ENCODE data around the gene PTPN14. TPM values are rescaled to one million over a fixed set of nuclear protein-coding genes. Genes with fewer than 3 reads are reported as not detected.
A peak's percentile ranks its signal among the peaks of the same experiment; 100 is the strongest.

PTPN14 gene
- polyA plus RNA-seq, 4 donors: 0.45 to 6.1 (median 3.2) TPM

DNA sequence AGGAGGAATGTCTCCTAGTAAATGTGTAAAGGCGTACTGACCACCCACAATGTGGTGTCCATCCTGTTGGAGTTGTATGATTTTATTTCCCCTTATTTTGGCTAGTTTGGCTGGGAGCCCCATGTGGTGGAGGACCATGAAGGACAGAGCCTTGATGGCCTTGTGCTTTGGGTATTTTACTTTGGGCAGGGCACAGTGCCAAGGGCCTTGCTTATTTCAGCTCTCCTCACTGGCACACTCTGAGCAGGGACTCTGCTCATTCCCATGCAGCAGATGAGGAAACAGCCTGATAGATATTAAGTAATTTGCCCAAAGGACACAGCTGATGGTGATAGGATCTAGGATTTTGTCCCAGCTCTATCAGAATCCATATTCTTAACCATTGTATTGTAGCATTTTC is 220.2 kb downstream of the PTPN14 start:
- FAIRE-seq: no peak
- no peak for DNase-seq
- H3K27me3 ChIP-seq (ENCODE audit: control insufficient read depth in 3 of 3, insufficient read depth in 3 of 3, low read length in 3 of 3): no peaks in the 10 kb centered on the region
- H3K4me3 ChIP-seq (ENCODE audit: low read depth in 1 of 3, low read length in 3 of 3): no peak overlapping the region
- no peak overlapping the region for H3K27ac ChIP-seq (ENCODE audit: low read depth in 1 of 3, low read length in 2 of 3)
- no peaks in the 10 kb centered on the region for H3K4me1 ChIP-seq (ENCODE audit: control insufficient read depth in 3 of 3, insufficient read depth in 2 of 3, low read depth in 1 of 3, low read length in 2 of 3)
- WGBS, 3 donors: 92 to 94% (median 93%) methylated on average over 1 of the region's 1 CpG
- no peaks in the 10 kb centered on the region for H3K9me3 ChIP-seq (ENCODE audit: control insufficient read depth in 2 of 2, insufficient read depth in 1 of 2, low read depth in 1 of 2, low read length in 1 of 2)
- peaks cover 0 to 58% (median 0%) of the 10 kb centered on the region in 3 donors for H3K36me3 ChIP-seq (ENCODE audit: control insufficient read depth in 3 of 3, insufficient read depth in 2 of 3, low read depth in 1 of 3, low read length in 3 of 3)

DNA sequence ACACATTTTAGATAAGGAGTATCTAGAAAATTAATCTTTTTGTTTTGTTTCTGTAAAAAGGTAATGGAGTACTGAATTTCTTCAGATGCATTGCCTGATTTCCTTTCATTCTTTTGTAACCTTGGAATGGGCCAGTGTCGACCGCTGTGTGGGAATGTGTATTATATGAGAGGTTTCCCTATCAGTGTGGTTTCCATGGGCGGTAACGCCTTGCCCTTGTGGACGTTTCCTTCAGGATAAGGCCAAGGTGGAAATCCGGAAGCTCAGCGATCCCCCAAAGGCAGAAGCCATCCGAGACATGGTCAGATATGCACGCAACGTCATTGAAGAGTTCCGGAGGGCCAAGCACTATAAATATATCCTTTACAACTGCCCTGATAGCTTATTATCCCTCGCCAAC is 220.7 kb downstream of the PTPN14 start:
- Histone ChIP-seq H3K4me3 (ENCODE audit: low read depth in 1 of 3, low read length in 3 of 3) (no peak overlapping the region), H3K4me1 (ENCODE audit: control insufficient read depth in 3 of 3, insufficient read depth in 2 of 3, low read depth in 1 of 3, low read length in 2 of 3) (no peaks in the 10 kb centered on the region), H3K9me3 (ENCODE audit: control insufficient read depth in 2 of 2, insufficient read depth in 1 of 2, low read depth in 1 of 2, low read length in 1 of 2) (no peaks in the 10 kb centered on the region), H3K27me3 (ENCODE audit: control insufficient read depth in 3 of 3, insufficient read depth in 3 of 3, low read length in 3 of 3) (no peaks in the 10 kb centered on the region), H3K36me3 (ENCODE audit: control insufficient read depth in 3 of 3, insufficient read depth in 2 of 3, low read depth in 1 of 3, low read length in 3 of 3) (peaks cover 0 to 58% (median 0%) of the 10 kb centered on the region in 3 donors), H3K27ac (ENCODE audit: low read depth in 1 of 3, low read length in 2 of 3) (no peak overlapping the region)
- 87 to 91% (median 88%) methylated on average over 12 of the region's 12 CpGs for WGBS, 3 donors
- FAIRE-seq: no peak
- DNase-seq: no peak

DNA sequence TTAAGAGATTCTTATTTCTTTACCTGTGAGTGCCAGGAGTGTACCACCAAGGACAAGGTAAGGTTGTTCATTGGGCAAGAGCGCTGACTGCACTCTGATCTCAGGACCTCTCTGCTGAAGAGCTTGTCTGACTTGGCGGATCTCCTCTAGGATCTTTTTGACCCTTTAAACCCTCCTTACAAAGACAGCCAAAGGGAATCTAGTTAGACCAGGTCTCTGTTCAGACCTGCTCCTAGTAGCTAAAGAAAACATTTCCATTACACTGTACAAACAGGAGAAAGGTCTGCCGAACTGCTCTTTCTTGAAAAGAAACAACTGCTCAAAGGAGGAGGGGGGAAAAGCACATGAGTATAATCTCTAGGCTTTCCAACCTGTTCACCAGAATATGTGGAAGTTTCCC is 221.2 kb downstream of the PTPN14 start:
- DNase-seq: no peak
- Histone ChIP-seq H3K27ac (ENCODE audit: low read depth in 1 of 3, low read length in 2 of 3) (no peak overlapping the region), H3K9me3 (ENCODE audit: control insufficient read depth in 2 of 2, insufficient read depth in 1 of 2, low read depth in 1 of 2, low read length in 1 of 2) (no peaks in the 10 kb centered on the region), H3K4me1 (ENCODE audit: control insufficient read depth in 3 of 3, insufficient read depth in 2 of 3, low read depth in 1 of 3, low read length in 2 of 3) (no peaks in the 10 kb centered on the region), H3K36me3 (ENCODE audit: control insufficient read depth in 3 of 3, insufficient read depth in 2 of 3, low read depth in 1 of 3, low read length in 3 of 3) (peaks cover 0 to 56% (median 0%) of the 10 kb centered on the region in 3 donors), H3K27me3 (ENCODE audit: control insufficient read depth in 3 of 3, insufficient read depth in 3 of 3, low read length in 3 of 3) (no peaks in the 10 kb centered on the region), H3K4me3 (ENCODE audit: low read depth in 1 of 3, low read length in 3 of 3) (no peak overlapping the region)
- WGBS, 3 donors: 92 to 94% (median 93%) methylated on average over 3 of the region's 3 CpGs
- no peak for FAIRE-seq

DNA sequence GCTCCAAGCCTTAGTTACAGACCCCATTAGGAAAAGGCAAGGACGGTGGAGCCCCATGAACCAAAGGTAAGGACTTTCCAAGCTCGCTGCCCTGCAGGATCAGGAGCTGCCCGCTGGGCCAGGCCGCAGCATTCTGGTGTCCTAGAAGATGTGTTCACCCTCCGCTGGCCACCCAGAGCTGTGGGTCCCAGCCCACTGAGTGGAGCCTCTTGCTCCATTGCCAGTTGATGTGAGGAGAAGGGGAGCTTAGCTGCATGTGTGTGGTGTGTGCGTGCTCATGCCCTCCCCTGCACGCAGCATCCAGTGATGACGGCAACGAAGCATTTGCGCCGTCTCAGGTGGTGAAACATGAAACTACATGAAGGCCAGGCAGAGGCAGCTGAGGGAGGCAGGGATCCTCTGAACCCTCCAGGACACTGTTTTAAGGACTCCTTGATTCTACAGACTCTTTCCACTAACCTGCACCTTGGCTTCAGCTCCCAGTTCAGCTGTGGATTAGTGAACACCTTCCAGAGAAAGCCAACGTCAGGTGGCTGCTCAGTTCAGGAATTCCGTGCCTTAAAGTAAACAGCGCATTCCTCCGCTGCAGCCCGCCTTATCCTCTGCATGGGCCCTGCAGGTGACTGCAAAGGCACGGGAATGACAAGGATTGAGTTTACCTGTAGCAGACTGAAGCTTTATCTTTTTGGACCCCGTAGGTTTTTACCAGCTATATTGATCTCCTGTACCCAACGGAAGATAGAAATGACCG is 221.8 kb downstream of the PTPN14 start:
- no peaks in the 10 kb centered on the region for H3K27me3 ChIP-seq (ENCODE audit: control insufficient read depth in 3 of 3, insufficient read depth in 3 of 3, low read length in 3 of 3)
- FAIRE-seq: no peak
- WGBS, 3 donors: 90 to 95% (median 92%) methylated on average over 20 of the region's 20 CpGs
- peaks cover 0 to 51% (median 0%) of the 10 kb centered on the region in 3 donors for H3K36me3 ChIP-seq (ENCODE audit: control insufficient read depth in 3 of 3, insufficient read depth in 2 of 3, low read depth in 1 of 3, low read length in 3 of 3)
- H3K9me3 ChIP-seq (ENCODE audit: control insufficient read depth in 2 of 2, insufficient read depth in 1 of 2, low read depth in 1 of 2, low read length in 1 of 2): no peaks in the 10 kb centered on the region
- no peaks in the 10 kb centered on the region for H3K4me1 ChIP-seq (ENCODE audit: control insufficient read depth in 3 of 3, insufficient read depth in 2 of 3, low read depth in 1 of 3, low read length in 2 of 3)
- no peak overlapping the region for H3K27ac ChIP-seq (ENCODE audit: low read depth in 1 of 3, low read length in 2 of 3)
- H3K4me3 ChIP-seq (ENCODE audit: low read depth in 1 of 3, low read length in 3 of 3): no peak overlapping the region
- no peak for DNase-seq

DNA sequence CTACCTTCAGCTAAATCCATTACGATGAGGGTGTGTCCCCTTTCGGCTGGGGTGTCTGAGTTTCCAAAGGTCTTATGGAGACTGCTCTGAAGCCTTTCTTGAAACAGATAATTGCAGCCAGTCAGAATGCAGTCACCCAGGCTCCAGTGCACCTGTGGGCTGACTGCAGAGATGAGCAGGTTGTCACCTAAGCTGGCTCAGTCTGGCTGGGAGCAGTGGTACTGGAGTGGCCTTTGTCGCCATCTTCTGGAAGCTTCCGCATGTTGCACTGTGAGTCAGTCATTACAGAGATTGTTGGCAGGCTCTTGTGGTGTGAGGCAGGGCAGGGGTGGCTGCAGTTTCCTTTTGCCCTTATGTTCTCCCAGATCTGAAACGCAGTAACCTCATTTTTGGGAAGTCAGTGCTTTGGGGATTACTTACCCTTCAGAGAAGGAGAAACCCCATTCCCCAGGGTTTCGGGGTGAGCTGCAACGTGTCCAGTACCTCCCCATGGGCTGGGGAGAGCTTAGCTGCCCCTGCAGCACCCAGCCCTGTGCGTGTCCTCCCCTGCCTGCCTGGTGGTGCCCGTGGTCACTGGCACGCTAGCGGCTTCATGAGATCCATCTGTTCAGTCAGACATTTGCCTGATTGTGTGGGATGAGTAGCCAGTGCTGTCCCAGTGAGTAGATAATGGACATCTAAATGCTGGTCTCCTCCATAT is 222.5 kb downstream of the PTPN14 start:
- Histone ChIP-seq H3K4me1 (ENCODE audit: control insufficient read depth in 3 of 3, insufficient read depth in 2 of 3, low read depth in 1 of 3, low read length in 2 of 3) (no peaks in the 10 kb centered on the region), H3K27me3 (ENCODE audit: control insufficient read depth in 3 of 3, insufficient read depth in 3 of 3, low read length in 3 of 3) (no peaks in the 10 kb centered on the region), H3K4me3 (ENCODE audit: low read depth in 1 of 3, low read length in 3 of 3) (no peak overlapping the region), H3K36me3 (ENCODE audit: control insufficient read depth in 3 of 3, insufficient read depth in 2 of 3, low read depth in 1 of 3, low read length in 3 of 3) (peaks cover 0 to 45% (median 0%) of the 10 kb centered on the region in 3 donors), H3K27ac (ENCODE audit: low read depth in 1 of 3, low read length in 2 of 3) (no peak overlapping the region), H3K9me3 (ENCODE audit: control insufficient read depth in 2 of 2, insufficient read depth in 1 of 2, low read depth in 1 of 2, low read length in 1 of 2) (no peaks in the 10 kb centered on the region)
- DNase-seq (peak; percentile 82 to 84), FAIRE-seq (no peak)
- WGBS, 3 donors: 61 to 67% (median 66%) methylated on average over 11 of the region's 11 CpGs

DNA sequence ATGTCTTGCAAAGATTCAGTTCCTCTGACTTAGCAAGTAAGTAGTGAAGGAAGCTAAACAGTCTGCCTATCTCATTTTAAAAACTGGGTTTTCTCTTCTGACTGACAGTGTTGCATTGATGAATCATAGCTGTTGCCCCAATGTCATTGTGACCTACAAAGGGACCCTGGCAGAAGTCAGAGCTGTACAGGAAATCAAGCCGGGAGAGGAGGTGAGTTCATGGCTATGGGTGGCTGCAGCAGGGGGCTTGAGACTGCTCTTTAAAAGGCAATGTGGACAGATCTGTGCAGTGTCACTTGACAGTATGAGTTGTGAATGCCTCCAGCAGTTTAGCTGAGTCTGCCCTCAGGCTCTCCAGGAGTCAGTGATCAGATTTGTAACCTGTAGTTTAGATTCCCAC is 223.9 kb downstream of the PTPN14 start:
- Histone ChIP-seq H3K9me3 (ENCODE audit: control insufficient read depth in 2 of 2, insufficient read depth in 1 of 2, low read depth in 1 of 2, low read length in 1 of 2) (no peaks in the 10 kb centered on the region), H3K27me3 (ENCODE audit: control insufficient read depth in 3 of 3, insufficient read depth in 3 of 3, low read length in 3 of 3) (no peaks in the 10 kb centered on the region), H3K4me1 (ENCODE audit: control insufficient read depth in 3 of 3, insufficient read depth in 2 of 3, low read depth in 1 of 3, low read length in 2 of 3) (no peaks in the 10 kb centered on the region), H3K4me3 (ENCODE audit: low read depth in 1 of 3, low read length in 3 of 3) (no peak overlapping the region), H3K36me3 (ENCODE audit: control insufficient read depth in 3 of 3, insufficient read depth in 2 of 3, low read depth in 1 of 3, low read length in 3 of 3) (peaks cover 0 to 37% (median 0%) of the 10 kb centered on the region in 3 donors), H3K27ac (ENCODE audit: low read depth in 1 of 3, low read length in 2 of 3) (no peak overlapping the region)
- FAIRE-seq: no peak
- 39 to 75% (median 55%) methylated on average over 1 of the region's 1 CpG for WGBS, 3 donors
- DNase-seq: no peak

DNA sequence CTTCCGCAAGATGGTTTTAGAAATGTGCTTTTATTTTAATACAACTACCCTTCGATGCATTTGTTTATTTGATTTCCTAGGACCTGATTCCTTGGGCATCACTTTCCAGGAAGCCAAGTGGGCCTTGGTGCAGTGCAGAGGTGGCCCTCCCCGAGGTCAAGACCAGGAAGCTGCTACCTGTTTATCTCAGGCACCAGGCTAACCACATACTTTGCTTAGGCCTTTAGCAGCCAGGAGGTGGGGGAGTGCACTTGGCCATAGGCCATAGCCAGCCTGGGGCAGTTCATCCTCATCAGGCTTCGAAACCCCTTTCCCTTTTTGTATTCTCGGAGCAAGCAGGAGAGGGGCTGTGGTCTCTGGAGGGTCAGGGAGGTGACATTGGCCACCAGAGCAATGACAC is 225.0 kb downstream of the PTPN14 start:
- WGBS, 3 donors: 74 to 86% (median 81%) methylated on average over 5 of the region's 5 CpGs
- H3K27ac ChIP-seq (ENCODE audit: low read depth in 1 of 3, low read length in 2 of 3): no peak overlapping the region
- H3K9me3 ChIP-seq (ENCODE audit: control insufficient read depth in 2 of 2, insufficient read depth in 1 of 2, low read depth in 1 of 2, low read length in 1 of 2): no peaks in the 10 kb centered on the region
- FAIRE-seq: no peak
- no peak overlapping the region for H3K4me3 ChIP-seq (ENCODE audit: low read depth in 1 of 3, low read length in 3 of 3)
- H3K27me3 ChIP-seq (ENCODE audit: control insufficient read depth in 3 of 3, insufficient read depth in 3 of 3, low read length in 3 of 3): no peaks in the 10 kb centered on the region
- H3K4me1 ChIP-seq (ENCODE audit: control insufficient read depth in 3 of 3, insufficient read depth in 2 of 3, low read depth in 1 of 3, low read length in 2 of 3): no peaks in the 10 kb centered on the region
- no peak for DNase-seq
- H3K36me3 ChIP-seq (ENCODE audit: control insufficient read depth in 3 of 3, insufficient read depth in 2 of 3, low read depth in 1 of 3, low read length in 3 of 3): peaks cover 0 to 32% (median 0%) of the 10 kb centered on the region in 3 donors

DNA sequence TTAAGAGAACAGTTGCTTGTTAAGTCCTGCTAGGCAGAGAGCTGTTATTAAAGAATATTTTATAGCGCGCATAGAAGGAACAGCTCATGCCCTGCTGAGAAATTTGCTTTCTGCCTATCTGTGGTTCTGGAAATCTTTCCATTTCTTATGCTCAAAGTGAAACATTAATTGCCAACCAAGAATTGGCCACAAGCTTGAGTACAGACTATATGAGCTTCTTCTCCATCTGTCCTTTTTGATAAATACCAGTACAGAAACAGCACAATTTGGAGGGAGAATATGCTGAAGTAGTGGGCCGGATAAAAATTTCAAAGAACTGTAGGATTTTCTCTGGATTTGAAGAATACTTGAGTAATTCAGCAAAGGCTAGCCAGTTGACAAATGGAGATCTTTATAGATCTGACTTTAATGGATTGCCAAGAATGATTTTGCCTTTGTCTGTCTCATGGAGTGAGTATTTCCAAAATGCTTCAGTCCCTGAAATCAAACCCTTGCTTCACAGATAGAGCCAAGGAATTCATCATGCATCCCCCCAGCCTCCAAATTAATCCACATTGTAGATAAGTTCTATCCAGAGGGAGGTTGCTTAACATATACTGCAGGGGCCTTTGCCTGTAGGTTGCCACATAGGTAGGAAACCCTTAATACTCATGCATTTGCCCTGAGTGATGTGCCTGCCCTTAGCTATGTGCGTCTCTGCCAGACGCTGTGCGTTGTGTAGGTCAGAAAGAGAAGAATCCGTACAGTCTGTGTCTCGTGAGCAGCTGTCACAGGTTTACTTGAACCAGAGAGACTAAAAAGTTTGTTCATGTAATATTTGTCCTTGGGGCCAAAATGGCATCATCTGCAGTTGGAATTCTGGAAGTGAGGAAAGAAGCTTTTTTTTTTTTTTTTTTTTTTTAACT is 226.3 kb downstream of the PTPN14 start:
- H3K4me3 ChIP-seq (ENCODE audit: low read depth in 1 of 3, low read length in 3 of 3): no peak overlapping the region
- H3K27ac ChIP-seq (ENCODE audit: low read depth in 1 of 3, low read length in 2 of 3): no peak overlapping the region
- H3K9me3 ChIP-seq (ENCODE audit: control insufficient read depth in 2 of 2, insufficient read depth in 1 of 2, low read depth in 1 of 2, low read length in 1 of 2): no peaks in the 10 kb centered on the region
- H3K36me3 ChIP-seq (ENCODE audit: control insufficient read depth in 3 of 3, insufficient read depth in 2 of 3, low read depth in 1 of 3, low read length in 3 of 3): peaks cover 0 to 29% (median 0%) of the 10 kb centered on the region in 3 donors
- DNase-seq: no peak
- H3K27me3 ChIP-seq (ENCODE audit: control insufficient read depth in 3 of 3, insufficient read depth in 3 of 3, low read length in 3 of 3): no peaks in the 10 kb centered on the region
- no peak for FAIRE-seq
- no peaks in the 10 kb centered on the region for H3K4me1 ChIP-seq (ENCODE audit: control insufficient read depth in 3 of 3, insufficient read depth in 2 of 3, low read depth in 1 of 3, low read length in 2 of 3)
- WGBS, 3 donors: 95 to 98% (median 97%) methylated on average over 8 of the region's 8 CpGs

All from small intestine (tissue), 7 donors.